ENCODE data around the gene CABLES1.

The CABLES1 gene

GRCh38 chr18:23211146-23211545, 75.9 kb downstream of the CABLES1 start:
- H3K27ac ChIP-seq (ENCODE audit: extremely low read depth, low read depth, low read length), result no peak overlapping the region
- no peaks in the 10 kb centered on the region for H3K4me1 ChIP-seq (ENCODE audit: control insufficient read depth, insufficient read depth, low read length)
- TF ChIP-seq MZF1 (tag by site-specific recombination; IDR thresholded peaks at IDR 0.05; ENCODE audit: borderline replicate concordance) (no peak), ZNF629 (tag by site-specific recombination; IDR thresholded peaks at IDR 0.05) (no peak)
- peaks cover 0 to 37% of the 10 kb centered on the region in 2 experiments; a peak in 1 of 3 replicates for H3K36me3 ChIP-seq (ENCODE audit: control insufficient read depth in 2 of 2, insufficient read depth in 1 of 2, low read length in 2 of 2)
- POLR2A ChIA-PET, result no interaction called here
- H3K4me3 ChIP-seq (ENCODE audit: low read depth, low read length), result no peak overlapping the region
- CTCF ChIA-PET, result interaction anchor here (0.6 to 0.9 kb wide), 2 partner anchors 80 to 288 kb away, joined by 3 to 5 read pairs; no protein-coding TSS in a partner anchor
- H3K9me3 ChIP-seq (ENCODE audit: control insufficient read depth, insufficient read depth, low read depth, low read length), result no peaks in the 10 kb centered on the region

- Histone ChIP-seq H3K4me1 (ENCODE audit: control insufficient read depth, insufficient read depth, low read length) (no peaks in the 10 kb centered on the region), H3K36me3 (ENCODE audit: control insufficient read depth in 2 of 2, insufficient read depth in 1 of 2, low read length in 2 of 2) (peaks cover 3 to 41% of the 10 kb centered on the region in 2 experiments; a peak in 2 of 3 replicates), H3K9me3 (ENCODE audit: control insufficient read depth, insufficient read depth, low read depth, low read length) (no peaks in the 10 kb centered on the region), H3K4me3 (ENCODE audit: low read depth, low read length) (no peak overlapping the region), H3K27ac (ENCODE audit: extremely low read depth, low read depth, low read length) (no peak overlapping the region)
- TF ChIP-seq ZNF768 (tag by site-specific recombination; IDR thresholded peaks at IDR 0.05), result no peak
- no peak for TF ChIP-seq ZNF624 (tag by site-specific recombination; IDR thresholded peaks at IDR 0.05)
- TF ChIP-seq ZNF596 (tag by site-specific recombination; IDR thresholded peaks at IDR 0.05), result no peak
- TF ChIP-seq, protein P1, sequence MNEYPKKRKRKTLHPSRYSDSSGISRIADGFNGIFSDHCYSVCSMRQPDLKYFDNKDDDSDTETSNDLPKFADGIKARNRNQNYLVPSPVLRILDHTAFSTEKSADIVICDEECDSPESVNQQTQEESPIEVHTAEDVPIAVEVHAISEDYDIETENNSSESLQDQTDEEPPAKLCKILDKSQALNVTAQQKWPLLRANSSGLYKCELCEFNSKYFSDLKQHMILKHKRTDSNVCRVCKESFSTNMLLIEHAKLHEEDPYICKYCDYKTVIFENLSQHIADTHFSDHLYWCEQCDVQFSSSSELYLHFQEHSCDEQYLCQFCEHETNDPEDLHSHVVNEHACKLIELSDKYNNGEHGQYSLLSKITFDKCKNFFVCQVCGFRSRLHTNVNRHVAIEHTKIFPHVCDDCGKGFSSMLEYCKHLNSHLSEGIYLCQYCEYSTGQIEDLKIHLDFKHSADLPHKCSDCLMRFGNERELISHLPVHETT (tag by site-specific recombination; IDR thresholded peaks at IDR 0.05), result no peak
- TF ChIP-seq ZNF830 (tag by site-specific recombination; IDR thresholded peaks at IDR 0.05; ENCODE audit: low read depth), result no peak
- TF ChIP-seq ZNF174 (tag by site-specific recombination; IDR thresholded peaks at IDR 0.05), result no peak
- TF ChIP-seq YY1 (tag by site-specific recombination; IDR thresholded peaks at IDR 0.05), result no peak
- no peak for TF ChIP-seq ZNF132 (tag by site-specific recombination; IDR thresholded peaks at IDR 0.05; ENCODE audit: borderline replicate concordance)
- TF ChIP-seq ZFP41 (tag by site-specific recombination; IDR thresholded peaks at IDR 0.05; ENCODE audit: borderline replicate concordance), result no peak
- no peak for TF ChIP-seq ZNF521 (tag by site-specific recombination; IDR thresholded peaks at IDR 0.05)
- ChIA-PET CTCF (interaction anchor here (0.6 to 0.9 kb wide), 2 partner anchors 81 to 287 kb away, joined by 3 to 5 read pairs; no protein-coding TSS in a partner anchor), POLR2A (no interaction called here)
Observed at GRCh38 chr18:23212161-23212560, 76.9 kb downstream of the CABLES1 start.

GRCh38 chr18:23213200-23213599, 77.9 kb downstream of the CABLES1 start:
- Histone ChIP-seq H3K4me1 (ENCODE audit: control insufficient read depth, insufficient read depth, low read length) (no peaks in the 10 kb centered on the region), H3K27ac (ENCODE audit: extremely low read depth, low read depth, low read length) (no peak overlapping the region), H3K9me3 (ENCODE audit: control insufficient read depth, insufficient read depth, low read depth, low read length) (no peaks in the 10 kb centered on the region), H3K36me3 (ENCODE audit: control insufficient read depth in 2 of 2, insufficient read depth in 1 of 2, low read length in 2 of 2) (peaks cover 4 to 37% of the 10 kb centered on the region in 2 experiments; a peak in 2 of 3 replicates), H3K4me3 (ENCODE audit: low read depth, low read length) (no peak overlapping the region)
- CTCF ChIA-PET, result no interaction called here
- POLR2A ChIA-PET, result no interaction called here
- TF ChIP-seq ZNF843 (tag by site-specific recombination; IDR thresholded peaks at IDR 0.05), result no peak
- TF ChIP-seq ZNF529 (tag by site-specific recombination; IDR thresholded peaks at IDR 0.05; ENCODE audit: insufficient replicate concordance), result no peak
- no peak for TF ChIP-seq ZNF513 (tag by site-specific recombination; IDR thresholded peaks at IDR 0.05)
- TF ChIP-seq OSR2 (tag by site-specific recombination; IDR thresholded peaks at IDR 0.05), result no peak
- no peak for TF ChIP-seq ZNF280D (tag by site-specific recombination; IDR thresholded peaks at IDR 0.05)
- TF ChIP-seq PRDM2 (tag by site-specific recombination; IDR thresholded peaks at IDR 0.05; ENCODE audit: borderline replicate concordance), result no peak
- no peak for TF ChIP-seq KLF8 (tag by site-specific recombination; IDR thresholded peaks at IDR 0.05)
- TF ChIP-seq IKZF3 (tag by site-specific recombination; IDR thresholded peaks at IDR 0.05), result no peak
- TF ChIP-seq ZNF37A (tag by site-specific recombination; IDR thresholded peaks at IDR 0.05), result no peak
